Stimulated activated CD8-positive, alpha-beta memory T cell treated with anti-CD3 and anti-CD28 coated beads, Interleukin-12 subunit alpha, Interleukin-12 subunit beta, amount 100 ng/mL, for 24 hours (primary cell): ENCODE measurements around the gene ZNF432.
"Not testable (repeated sequence)": the region's sequence is repeated elsewhere in the genome, so short reads cannot be mapped to it uniquely, and the experiment has no call there.

Experiments used
- DNase-seq: peaks from one replicate; pipeline ENCODE4 v3.0.0-alpha.2; 2020; ENCODE audit errors: extremely low read depth

The ZNF432 gene

GRCh38 chr19:52048555-52049501 is at the start of gene ZNF432:
TSS of gene ZNF432 (minus strand) at chr19:52048838. CDS start at chr19:52046868, 1,970 bp downstream.
- peak; percentile 61 for DNase-seq

GRCh38 chr19:52096416-52096815 is 47.8 kb upstream of the ZNF432 start:
- DNase-seq: not testable (repeated sequence)

DNA sequence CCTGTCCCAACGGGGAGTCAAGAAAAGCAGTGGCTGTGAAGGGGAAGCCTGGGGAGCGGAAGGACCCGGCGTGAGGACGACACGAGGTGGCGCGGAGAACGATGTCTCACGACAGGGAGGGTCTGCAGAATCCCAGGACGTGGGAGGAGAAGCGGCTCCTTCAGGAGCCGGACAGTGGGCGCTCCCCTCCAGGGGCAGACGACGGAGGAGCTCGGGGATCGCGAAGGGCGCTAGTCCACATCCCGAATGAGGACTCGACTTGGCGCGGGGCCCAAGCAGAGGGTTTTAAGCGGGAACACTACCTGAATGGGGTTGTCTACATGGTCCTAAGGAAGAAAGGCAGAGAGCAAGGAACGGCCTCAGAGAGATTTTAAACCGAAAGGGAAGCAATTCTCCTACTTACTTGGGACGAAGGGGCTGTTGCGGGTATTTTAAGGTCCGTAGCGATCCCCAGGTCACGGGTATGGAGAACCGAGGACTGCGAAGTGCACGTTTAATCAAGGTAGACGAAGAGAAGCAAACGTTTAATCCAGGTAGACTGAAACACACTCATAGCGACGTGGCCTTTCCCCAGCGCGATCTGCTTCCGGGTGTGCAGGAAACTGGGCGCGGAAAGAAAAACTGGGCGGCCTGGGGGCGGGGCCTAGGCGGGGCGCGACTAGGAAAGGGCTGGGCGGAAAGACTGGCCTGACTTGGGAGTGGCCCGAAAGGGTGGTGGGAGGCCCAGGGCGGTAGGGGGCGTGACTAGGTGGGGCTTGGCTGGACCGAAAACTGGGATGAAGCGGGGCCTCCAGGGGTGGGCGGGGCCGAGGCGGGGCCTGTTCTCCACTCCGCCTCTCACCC is 46.8 kb upstream of the ZNF432 start, which contains the start of gene ZNF841:
Gene ZNF841, minus strand, starts transcription at position 594 of the 843 bp plus-strand sequence. CDS start 10,964 bp downstream, outside the sequence.
- DNase-seq: peak; percentile 63

- DNase-seq: no peak
These were observed 46.0 kb upstream of the ZNF432 start for GRCh38 chr19:52094526-52095130.

GRCh38 chr19:52086481-52086880 is 37.8 kb upstream of the ZNF432 start:
- DNase-seq: no peak

DNA sequence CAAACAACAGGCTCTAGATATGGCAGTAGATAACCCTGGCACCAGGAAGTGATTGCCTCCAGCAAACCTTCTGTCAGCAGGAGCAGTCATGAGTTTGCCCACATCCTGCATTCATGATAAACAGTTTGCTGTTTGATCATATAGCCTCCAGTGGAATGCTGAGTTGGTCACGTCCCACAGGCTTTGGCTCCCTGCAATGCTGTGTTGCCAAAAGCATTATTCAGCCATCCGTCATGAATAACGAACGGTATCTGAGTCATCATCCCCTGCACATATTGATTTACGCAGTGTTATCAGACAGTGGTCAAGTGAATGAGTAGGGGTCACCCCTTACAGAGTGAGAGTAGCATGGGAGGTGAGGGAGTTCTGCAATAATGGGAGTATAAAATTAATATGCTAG is 21.9 kb upstream of the ZNF432 start:
- DNase-seq: no peak

DNA sequence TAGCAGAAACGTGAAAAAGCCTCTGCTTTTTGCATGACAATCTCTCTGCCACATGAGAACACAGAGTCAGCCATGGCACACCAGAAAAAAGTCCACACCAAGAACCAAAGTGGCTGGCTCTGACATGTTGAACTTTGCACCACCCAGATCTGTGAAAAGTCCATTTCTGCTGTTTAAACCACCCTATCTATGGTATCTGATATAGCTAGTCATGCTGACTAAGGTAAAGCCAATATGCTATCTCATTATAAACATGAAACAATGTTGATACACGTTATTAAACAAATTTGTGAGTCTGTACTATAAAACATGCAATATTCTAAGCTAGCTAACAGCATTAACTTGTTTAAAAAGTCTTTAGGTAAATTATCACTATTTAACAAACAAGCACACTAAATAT is 21.0 kb upstream of the ZNF432 start:
- DNase-seq: no peak

- DNase-seq: no peak
These were observed 17.7 kb upstream of the ZNF432 start for GRCh38 chr19:52066258-52066863.

GRCh38 chr19:52065399-52065798 is 16.8 kb upstream of the ZNF432 start:
- no peak for DNase-seq

GRCh38 chr19:52056480-52056879 is 7.8 kb upstream of the ZNF432 start:
- DNase-seq: not testable (repeated sequence)

GRCh38 chr19:52051736-52052135 is 3.1 kb upstream of the ZNF432 start:
- not testable (repeated sequence) for DNase-seq

GRCh38 chr19:52039169-52039568 is 9.5 kb downstream of the ZNF432 start:
- DNase-seq: no peak

DNA sequence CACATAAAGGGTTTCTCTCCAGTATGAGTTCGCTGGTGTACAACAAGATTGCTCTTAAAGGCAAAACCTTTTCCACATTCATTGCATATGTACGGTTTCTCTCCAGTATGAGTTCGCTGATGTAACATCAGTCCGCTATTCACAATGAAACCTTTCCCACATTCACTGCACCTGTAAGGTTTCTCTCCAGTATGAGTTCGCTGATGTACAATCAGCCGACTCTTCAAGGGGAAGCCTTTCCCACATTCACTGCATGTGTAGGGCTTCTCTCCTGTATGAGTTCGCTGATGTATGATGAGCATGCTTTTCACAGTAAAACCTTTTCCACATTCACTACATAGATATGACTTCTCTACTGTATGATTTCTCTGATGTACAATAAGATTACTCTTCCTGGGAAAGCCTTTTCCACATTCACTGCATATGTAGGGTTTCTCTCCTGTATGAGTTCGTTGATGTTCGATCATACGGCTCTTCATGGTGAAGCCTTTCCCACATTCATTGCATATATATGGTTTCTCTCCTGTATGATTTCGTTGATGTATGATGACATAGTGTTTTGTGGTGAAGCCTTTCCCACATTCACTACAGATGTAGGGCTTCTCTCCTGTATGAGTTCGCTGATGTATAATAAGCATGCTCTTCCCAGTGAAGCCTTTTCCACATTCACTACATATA is 14.4 kb downstream of the ZNF432 start:
- DNase-seq: no peak

- DNase-seq: no peak
These were observed 19.9 kb downstream of the ZNF432 start for GRCh38 chr19:52028780-52029123.

DNA sequence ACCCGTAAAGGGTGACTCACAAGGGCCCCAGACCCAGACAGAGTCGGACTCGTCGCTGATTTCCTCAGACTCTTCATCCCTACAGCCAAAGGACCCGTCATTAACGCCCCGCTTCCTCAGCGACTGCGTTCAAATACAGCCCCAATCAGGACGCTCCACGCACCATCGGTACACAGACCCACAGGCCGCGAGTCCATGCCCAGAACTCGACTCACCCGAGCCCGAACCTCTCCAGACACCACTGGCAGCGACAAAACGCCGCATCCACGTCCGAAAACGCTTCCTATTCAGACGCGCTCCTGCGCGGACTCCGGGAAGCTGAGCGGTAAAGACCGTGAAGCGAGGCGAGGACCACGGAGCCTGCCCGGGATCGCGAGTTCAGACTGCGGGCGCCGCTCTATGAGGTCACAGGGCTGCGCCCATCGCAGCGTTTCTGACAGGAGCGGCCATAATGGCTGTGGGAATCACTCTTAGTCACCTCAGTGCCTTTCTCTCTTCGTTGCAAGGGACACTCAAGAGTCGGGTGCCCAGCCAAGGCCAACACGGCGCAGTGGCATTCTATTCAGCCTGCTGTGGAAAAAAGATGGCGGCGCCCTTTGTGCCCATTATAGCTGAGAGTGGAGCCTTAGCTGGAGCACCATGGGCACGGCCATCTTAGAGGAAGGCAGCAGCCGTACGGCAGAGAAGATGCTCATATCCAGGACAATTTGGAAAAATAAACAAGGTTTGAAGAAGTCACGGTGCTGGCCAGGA is 20.4 kb downstream of the ZNF432 start, which contains the start of gene ZNF614:
Gene ZNF614, minus strand, starts transcription at position 353 of the 753 bp plus-strand sequence. CDS start 2,634 bp downstream, outside the sequence.
- DNase-seq: peak; percentile 60

DNA sequence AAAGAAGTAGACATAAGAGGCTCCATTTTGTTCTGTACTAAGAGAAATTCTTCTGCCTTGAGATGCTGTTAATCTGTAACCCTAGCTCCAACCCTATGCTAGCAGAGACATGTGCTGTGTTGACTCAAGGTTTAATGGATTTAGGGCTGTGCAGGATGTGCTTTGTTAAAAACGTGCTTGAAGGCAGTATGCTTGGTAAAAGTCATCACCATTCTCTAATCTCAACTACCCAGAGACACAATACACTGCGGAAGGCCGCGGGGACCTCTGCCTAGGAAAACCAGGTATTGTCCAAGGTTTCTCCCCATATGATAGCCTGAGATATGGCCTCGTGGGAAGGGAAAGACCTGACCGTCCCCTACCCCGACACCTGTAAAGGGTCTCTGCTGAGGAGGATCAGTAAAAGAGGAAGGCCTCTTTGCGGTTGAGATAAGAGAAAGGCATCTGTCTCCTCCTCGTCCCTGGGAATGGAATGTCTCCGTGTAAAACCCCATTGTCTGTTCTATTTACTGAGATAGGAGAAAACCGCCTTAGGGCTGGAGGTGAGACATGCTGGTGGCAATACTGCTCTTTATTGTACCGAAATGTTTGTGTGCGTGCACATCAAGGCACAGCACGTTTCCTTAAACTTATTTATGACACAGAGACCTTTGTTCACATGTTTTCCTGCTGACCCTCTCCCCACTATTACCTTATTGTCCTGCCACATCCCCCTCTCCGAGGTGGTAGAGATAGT is 22.2 kb downstream of the ZNF432 start:
- not testable (repeated sequence) for DNase-seq

GRCh38 chr19:52024478-52024877 is 24.2 kb downstream of the ZNF432 start:
- DNase-seq: not testable (repeated sequence)

DNA sequence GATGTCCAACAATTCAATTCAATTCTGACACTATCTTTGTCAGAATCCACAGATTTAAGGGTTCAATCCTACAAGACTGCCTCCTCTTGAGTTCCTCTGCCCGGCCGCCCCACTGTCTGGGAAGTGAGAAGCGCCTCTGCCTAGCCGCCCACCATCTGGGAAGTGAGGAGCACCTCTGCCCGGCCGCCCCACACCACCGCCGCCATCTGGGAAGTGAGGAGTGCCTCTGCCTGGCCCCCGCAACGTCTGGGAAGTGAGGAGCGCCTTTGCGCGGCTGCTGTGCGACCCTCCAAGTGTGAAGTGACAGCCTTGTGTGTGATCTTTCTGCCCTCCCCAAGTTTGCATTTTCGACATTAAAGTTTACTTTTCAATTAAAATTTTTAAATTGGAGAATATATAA is 26.4 kb downstream of the ZNF432 start:
- no peak for DNase-seq

- DNase-seq: no peak
These were observed 28.1 kb downstream of the ZNF432 start for GRCh38 chr19:52020506-52020905.
